ENCODE measurements around the gene VTCN1.
"Not testable (repeated sequence)": the region's sequence is repeated elsewhere in the genome, so short reads cannot be mapped to it uniquely, and the experiment has no call there.

VTCN1 gene

GRCh38 chr1:117210831-117211261 lies at the start of gene VTCN1:
VTCN1 (minus strand) TSS chr1:117210927; CDS start chr1:117210855, 72 bp downstream.
- no peak for DNase-seq (ENCODE audit: extremely low read depth, insufficient read length)
- H3K4me3 ChIP-seq (replicated peaks; ENCODE audit: low read depth, low read length): no peak within 1 kb of the TSS
- no peaks in the 10 kb centered on the region for H3K36me3 ChIP-seq (ENCODE audit: control insufficient read depth, insufficient read depth, low read length)
- TF ChIP-seq CTCF (IDR thresholded peaks at IDR 0.05; ENCODE audit: insufficient read depth, low read length, poor library complexity, severe bottlenecking): no peak
- no peaks in the 10 kb centered on the region; the same call in none of the 2 replicates for H3K27me3 ChIP-seq (replicated peaks; ENCODE audit: control insufficient read depth, insufficient read depth, low read length)

- no peak for TF ChIP-seq CTCF (IDR thresholded peaks at IDR 0.05; ENCODE audit: insufficient read depth, low read length, poor library complexity, severe bottlenecking)
- DNase-seq (ENCODE audit: extremely low read depth, insufficient read length): no peak
- no peak overlapping the region for H3K4me3 ChIP-seq (replicated peaks; ENCODE audit: low read depth, low read length)
- H3K27me3 ChIP-seq (replicated peaks; ENCODE audit: control insufficient read depth, insufficient read depth, low read length): no peaks in the 10 kb centered on the region
- H3K36me3 ChIP-seq (ENCODE audit: control insufficient read depth, insufficient read depth, low read length): no peaks in the 10 kb centered on the region
Observed at GRCh38 chr1:117258791-117259190, 48.1 kb upstream of the VTCN1 start.

GRCh38 chr1:117258075-117258474 lies 47.3 kb upstream of the VTCN1 start:
- not testable (repeated sequence) for H3K27me3 ChIP-seq (replicated peaks; ENCODE audit: control insufficient read depth, insufficient read depth, low read length); DNase-seq (ENCODE audit: extremely low read depth, insufficient read length); H3K4me3 ChIP-seq (replicated peaks; ENCODE audit: low read depth, low read length); H3K36me3 ChIP-seq (ENCODE audit: control insufficient read depth, insufficient read depth, low read length)

GRCh38 chr1:117257291-117257690 lies 46.6 kb upstream of the VTCN1 start:
- no peak for DNase-seq (ENCODE audit: extremely low read depth, insufficient read length)
- no peaks in the 10 kb centered on the region for H3K36me3 ChIP-seq (ENCODE audit: control insufficient read depth, insufficient read depth, low read length)
- no peak for TF ChIP-seq CTCF (IDR thresholded peaks at IDR 0.05; ENCODE audit: insufficient read depth, low read length, poor library complexity, severe bottlenecking)
- H3K4me3 ChIP-seq (replicated peaks; ENCODE audit: low read depth, low read length): no peak overlapping the region
- H3K27me3 ChIP-seq (replicated peaks; ENCODE audit: control insufficient read depth, insufficient read depth, low read length): no peaks in the 10 kb centered on the region

GRCh38 chr1:117250061-117250606 lies 39.4 kb upstream of the VTCN1 start:
- Histone ChIP-seq H3K4me3 (replicated peaks; ENCODE audit: low read depth, low read length) (no peak overlapping the region), H3K27me3 (replicated peaks; ENCODE audit: control insufficient read depth, insufficient read depth, low read length) (no peaks in the 10 kb centered on the region), H3K36me3 (ENCODE audit: control insufficient read depth, insufficient read depth, low read length) (no peaks in the 10 kb centered on the region)
- no peak for DNase-seq (ENCODE audit: extremely low read depth, insufficient read length)
- TF ChIP-seq CTCF (IDR thresholded peaks at IDR 0.05; ENCODE audit: insufficient read depth, low read length, poor library complexity, severe bottlenecking): no peak

- Histone ChIP-seq H3K27me3 (replicated peaks; ENCODE audit: control insufficient read depth, insufficient read depth, low read length) (no peaks in the 10 kb centered on the region), H3K36me3 (ENCODE audit: control insufficient read depth, insufficient read depth, low read length) (no peaks in the 10 kb centered on the region), H3K4me3 (replicated peaks; ENCODE audit: low read depth, low read length) (no peak overlapping the region)
- TF ChIP-seq CTCF (IDR thresholded peaks at IDR 0.05; ENCODE audit: insufficient read depth, low read length, poor library complexity, severe bottlenecking): no peak
- no peak for DNase-seq (ENCODE audit: extremely low read depth, insufficient read length)
Observed at GRCh38 chr1:117244971-117245370, 34.2 kb upstream of the VTCN1 start.
